Measurements from ENCODE around the gene SGCD.

Gene SGCD

DNA sequence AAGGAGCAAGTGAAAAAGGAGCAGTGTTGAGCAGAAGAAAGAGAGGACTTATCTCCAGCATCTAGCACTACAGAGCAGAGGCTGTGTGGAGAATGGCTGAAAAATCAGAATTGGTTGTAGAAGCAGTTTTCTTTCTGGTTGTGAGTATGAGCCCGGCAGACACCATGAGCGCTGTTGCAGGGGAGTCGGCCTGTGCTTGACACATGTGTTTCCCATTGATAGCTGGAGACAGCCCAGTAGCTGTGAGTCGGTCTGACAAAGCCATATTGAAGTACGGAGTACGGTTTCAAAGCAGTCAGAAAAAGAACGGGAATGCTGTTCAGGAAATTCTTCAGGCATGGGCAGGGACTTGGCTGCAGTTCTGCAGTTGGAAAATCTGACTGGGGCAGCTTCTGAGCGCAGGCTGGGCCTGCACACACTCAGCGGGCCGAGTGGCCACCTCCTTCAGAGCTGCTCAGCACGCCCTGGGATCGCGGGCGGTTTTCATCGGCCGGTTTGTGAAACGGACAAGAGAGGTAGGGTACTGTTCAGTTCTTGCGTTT is at the start of gene SGCD:
SGCD (plus strand) TSS at position 447 of the 542 bp plus-strand sequence.
- no peak for DNase-seq

DNA sequence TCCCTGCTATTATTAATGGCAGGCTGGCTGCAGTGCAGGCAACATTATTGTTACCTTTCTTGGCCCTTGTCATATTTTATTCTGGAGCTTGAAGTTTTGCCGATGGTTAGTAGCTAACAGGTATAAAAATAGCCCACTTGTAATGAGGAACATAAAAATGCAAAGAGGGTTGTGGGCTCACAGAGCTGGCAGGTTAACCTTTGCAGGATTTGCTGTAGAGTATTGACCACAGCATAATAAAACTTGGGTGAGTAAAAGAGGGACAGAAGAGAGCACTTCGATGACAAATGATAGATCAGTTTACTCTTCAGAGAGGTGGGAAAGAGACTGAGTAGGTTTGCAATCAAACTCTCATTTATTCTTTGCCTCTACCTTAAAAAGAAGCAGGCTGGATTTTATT is 49.7 kb upstream of the SGCD start:
- DNase-seq = no peak

DNA sequence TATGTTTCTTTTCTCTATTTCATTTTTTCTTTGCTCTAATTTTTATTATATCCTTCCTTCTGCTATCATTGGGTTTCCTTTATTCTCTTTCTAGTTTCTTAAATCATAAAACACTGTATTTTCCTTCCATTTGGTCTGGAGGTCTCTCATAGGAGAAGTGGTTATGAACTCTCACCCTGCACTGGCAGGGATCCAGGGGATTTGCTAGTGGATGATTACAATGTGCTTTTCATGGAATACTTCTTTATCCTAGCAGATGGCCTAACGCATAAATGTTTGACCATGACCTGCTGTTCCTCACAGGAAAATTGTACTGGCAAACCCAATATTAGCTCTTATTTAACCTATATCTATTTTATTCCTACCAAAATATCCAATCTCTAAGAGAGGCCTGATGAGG is 31.5 kb upstream of the SGCD start:
- no peak for DNase-seq

DNA sequence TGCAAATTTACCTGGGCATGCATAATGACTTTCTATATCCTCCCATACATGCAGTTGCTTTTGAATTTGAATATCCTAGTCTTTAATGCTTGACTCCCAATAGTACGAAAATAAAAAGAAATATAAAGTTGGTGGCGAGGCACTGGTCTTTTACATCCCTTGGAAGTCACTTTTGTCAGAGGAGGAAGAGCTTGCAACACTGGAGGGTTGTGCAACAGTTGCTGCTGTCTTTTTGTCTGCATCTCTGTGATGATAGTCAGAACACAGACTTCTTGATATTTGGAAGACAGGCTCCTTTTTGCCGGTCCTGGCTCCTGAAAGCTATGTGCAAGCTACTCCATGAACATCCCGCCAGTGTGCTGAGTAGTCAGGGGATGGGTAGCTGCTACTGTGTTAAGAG is 16.8 kb upstream of the SGCD start:
- no peak for DNase-seq

DNA sequence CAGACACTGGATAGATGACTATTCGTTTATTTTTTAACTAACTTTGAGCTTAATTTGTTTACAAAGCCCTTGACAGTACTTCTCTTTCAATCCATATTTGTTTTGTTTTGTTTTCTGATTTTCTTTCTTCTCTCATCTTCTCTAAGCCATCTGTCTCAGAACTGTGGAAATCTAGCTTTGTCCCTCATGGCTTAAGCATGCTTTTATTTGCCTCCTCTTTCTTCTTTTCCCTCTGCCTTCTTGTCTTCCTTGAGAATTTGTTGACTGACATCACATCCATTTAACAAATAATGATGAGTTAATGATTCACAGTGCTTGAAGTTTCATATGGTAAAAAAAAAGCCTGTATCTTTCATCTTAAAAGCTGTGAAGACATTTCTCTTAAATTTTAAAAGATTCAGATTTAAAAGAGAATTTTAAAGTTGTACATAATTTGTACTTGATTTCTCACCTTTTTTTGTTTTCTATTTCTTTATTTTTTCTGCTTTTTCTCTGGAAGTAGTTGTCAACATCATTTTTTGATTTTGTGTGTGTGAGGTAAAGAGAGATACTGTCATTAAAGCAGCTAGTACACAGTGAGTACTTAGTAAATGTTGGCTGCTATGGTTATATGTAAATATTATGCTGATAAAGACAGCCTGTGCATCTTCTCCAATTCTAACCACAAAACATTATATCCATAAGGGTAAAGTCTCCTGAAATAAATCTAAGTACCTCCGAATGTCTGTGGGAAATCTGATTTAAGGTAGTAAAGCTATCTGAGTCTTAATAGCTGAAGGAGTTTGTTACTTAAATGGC is 13.9 kb upstream of the SGCD start:
- no peak for DNase-seq

DNA sequence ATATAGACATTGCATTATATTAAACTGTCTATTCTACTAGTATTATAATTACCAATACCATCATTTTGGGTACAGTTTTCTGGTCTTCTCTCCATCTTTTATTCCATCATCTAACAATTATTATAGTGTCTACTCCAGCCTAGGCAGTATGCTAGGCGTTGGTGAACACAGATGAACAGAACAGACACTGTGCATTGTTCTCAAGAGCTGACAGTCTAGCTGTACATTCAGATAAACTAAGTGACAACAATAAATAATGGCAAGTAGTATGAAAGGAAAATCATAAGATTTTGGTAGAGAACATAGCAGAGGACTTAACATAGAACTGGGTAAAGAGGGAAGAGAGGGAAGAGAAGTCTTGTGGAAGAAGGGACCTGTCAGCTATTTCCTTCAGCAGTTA is 12.5 kb upstream of the SGCD start:
- no peak for DNase-seq

DNA sequence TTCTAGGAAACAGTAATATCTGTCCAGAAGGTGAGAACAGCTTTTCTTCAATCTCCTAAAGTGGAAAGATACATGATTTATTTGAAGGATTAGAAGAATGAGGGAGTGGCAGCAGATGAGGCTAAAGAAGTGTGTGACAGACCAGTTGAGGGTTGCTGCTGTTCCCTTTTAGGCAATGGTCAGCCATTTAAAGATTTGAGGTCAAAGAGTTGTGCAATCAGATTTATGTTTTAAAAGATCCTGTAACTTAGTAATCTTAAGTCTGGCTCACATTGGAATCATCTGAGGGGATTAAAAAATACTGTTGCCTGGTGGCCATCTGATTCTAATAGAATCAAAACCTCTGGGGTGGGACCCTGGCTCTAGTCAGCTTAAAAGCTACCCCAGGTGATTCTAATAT is 4.3 kb upstream of the SGCD start:
- DNase-seq = no peak

DNA sequence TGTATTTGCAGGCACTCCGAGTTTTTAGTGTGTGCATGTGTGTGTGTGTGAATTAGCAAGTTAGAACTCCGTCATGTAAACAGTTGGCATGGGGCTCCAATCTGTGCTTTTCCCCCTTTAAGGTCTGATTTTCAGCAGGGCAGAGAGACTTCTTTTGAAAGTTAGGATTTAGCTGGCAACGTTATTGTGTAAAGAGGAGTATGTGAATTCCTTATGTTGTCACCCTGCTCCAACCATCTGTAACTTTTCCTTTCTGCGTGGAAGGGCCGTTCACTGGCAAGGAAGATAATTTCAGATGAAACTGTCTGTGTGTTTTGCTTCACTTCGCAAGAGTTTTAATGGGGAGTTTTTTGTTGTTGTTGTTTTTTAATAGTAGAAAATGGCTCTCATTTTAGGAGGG is 332 bp downstream of the SGCD start:
- no peak for DNase-seq

DNA sequence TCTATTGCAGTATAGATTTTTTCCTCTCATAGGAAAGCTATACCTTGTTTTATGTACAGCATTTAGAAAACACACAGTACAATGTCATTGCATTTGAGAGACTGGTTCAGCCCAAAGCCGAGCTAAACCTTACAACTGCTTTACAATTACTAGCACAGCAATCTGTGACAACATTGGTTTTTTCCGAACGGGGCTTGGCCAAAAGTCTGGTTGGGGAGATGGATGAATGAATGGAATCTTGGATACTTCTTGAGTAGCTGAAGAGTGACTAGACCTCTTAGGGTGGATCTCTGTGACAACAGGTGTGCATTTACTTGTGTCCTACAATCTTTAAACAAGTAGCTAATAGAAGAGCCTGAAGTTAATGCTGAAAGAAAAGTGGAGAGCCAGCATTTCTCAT is 1.2 kb downstream of the SGCD start:
- DNase-seq = no peak

DNA sequence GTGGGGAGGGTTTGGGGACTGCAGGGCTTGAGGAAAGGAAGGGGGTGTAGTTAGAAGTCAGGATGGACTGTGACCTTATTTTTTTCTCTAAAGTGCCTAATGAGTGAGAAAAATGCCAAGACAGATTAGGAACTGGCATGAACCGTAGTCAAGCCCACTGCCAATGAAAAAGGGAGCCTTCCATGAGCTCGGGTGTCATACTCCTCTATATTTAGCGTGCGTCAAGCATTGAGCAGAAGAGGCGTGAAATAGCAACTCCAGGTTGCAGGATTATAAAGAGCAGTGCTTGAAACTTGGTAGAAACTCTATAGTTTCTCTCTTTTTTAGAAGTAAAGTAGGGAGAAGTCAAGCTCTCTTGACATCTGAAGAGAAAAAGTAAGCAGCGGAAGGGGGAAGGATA is 1.8 kb downstream of the SGCD start:
- no peak for DNase-seq

DNA sequence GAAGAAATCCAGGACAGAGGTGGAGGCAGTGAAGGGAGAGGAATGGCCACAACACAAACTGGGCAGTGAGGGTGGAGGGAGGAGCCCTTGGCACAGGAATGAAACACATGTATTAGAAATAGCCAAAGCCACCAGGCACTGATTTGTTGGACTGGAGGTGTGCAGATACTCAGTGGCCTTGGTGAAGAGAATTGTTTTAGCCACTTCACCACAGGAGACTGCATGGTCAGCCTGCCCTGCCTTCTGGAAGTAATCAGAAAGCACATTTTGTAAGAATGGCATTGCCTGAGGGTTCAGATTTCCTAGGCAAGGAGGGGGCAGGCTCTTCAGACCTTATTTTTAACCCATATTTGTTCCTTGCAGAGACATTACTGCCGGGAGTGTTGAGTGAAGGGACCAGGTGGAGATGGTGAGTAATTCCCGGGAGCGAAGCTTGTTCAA is 2.2 kb downstream of the SGCD start:
- DNase-seq = no peak

DNA sequence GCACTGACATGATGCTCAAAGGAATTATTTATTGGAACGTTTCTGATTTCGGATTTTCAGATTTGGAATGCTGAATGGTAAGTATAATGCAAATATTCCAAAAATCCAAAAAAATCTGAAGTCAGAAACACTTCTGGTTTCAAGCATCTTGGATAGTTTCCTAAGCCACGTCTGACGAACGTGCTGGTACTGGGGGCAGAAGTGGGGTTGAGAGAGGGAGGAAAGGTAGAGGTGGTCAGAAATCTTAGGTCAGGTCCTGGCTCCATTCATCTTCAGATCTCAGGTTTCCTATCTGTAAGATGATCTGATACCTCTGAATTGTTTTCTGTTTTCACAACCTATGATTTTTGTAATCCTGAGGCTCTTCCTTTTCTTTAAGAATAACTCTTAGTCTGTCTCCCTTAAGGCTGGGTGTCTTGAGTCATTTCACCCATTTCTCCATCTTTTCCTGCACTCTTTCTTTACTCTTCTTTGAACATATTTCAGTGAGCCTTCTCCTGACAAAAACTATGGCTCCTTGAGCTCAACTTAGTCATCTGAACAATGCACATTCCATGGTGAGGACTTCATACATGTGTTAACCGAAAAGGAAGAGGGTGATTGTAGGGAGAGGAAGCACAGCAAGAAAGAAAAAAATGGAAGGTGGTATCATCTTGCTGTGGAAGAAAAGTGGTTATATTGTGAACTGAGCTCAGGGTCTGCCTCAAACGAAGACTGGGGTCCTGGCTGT is 3.3 kb downstream of the SGCD start:
- DNase-seq = no peak

DNA sequence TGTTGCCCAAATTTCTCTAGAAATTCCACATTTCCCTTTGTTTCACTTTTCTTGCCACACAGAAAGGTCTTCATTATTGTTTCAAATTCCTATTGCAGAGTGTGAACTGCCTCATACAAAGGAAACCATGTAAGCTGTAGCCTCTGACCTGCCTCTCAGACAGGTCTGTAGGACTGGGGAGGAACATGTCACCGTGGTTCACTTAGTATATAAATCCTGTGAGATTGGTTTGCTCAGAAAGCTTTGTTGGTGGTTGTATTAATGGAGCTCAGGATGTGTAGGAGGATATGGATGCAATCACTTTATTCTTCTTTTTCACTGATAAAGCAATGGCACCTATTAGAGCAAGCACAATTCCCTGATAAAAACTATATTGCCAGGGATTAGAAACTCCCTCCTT is 4.2 kb downstream of the SGCD start:
- no peak for DNase-seq

DNA sequence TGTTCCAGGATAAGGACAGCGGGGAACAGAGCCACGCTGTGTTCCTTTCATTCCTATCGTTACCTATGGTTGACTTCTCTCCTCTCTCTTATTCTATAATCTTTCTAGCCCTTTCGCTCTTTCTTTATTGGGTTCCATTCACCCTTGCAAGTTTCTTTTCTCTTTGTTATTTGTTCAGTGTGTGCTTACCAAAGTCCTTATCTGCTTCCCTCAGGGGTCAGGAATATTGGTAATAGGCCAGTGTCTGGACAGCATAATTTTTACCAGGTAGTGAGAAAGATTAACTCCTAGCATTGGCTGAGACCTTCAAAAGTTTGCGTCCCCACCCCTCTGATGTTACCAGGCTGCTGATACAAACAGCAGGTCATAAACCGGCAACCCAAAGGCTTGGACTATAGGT is 4.9 kb downstream of the SGCD start:
- no peak for DNase-seq

DNA sequence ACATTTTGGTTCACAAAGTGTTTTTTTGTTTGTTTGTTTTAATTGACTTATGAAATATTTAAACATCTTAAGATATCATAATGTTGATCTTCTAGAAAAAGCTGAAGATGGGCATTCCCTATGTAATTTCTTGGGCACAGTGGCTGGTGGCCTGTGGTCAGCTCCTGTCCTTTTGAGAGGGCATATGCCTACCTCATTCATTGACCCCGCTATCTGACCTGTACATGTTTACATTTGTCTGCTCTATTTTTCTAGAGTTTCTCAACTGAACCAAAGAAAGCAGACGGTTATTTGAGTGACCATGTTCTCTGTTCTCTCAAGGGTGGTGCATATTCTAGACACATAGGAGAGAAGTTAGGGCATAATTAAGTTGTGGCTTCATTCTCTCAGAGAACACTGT is 5.3 kb downstream of the SGCD start:
- no peak for DNase-seq

DNA sequence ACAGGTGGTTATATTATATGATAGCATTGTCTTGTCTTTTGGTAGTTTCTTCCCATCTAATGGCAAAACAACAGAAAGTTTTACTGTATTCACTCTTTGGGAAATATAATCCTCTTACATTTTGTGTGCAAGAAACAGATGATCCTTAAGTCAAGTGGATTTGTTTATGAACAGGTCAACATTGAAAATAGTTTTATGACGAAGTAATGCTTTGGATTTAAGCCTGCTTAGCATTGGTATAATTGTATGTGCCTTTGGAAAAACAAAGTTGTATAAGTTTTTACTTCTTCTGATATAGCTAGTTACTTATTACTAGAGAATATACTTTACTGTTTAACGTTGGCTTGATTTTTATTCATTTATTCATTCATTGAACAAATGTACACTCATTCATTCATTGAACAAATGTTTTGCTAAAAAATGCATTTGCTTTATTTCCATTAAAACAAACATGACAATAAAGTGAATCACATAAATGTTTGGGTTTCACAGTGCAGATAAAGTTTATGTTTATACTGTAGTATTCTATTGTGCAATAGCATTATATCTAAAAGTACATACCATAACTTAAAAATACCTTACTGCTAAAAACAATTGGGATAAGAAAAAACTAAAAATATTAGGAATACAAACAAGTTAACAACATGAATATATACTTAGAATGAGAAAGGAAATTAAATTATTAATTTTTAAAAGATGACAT is 12.3 kb downstream of the SGCD start:
- DNase-seq = no peak

DNA sequence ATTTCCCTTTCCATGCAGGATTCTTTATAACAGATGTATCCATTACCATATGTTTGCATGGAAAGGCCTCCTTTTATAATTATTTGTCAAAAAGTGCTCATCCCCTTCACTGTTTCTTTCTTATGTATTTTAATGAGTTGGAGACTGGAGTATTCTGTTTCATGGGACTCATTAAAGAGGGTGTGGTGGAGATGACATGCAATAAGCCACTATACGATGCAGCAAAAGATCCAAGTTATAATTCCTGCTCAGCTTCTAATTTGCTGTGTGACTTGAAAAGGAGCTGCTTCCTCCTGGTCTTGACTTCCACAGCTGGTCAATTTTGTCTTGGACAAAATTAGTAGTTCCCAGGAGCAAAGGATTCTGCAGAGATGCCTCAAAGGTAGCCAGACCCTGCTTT is 13.9 kb downstream of the SGCD start:
- DNase-seq = no peak

DNA sequence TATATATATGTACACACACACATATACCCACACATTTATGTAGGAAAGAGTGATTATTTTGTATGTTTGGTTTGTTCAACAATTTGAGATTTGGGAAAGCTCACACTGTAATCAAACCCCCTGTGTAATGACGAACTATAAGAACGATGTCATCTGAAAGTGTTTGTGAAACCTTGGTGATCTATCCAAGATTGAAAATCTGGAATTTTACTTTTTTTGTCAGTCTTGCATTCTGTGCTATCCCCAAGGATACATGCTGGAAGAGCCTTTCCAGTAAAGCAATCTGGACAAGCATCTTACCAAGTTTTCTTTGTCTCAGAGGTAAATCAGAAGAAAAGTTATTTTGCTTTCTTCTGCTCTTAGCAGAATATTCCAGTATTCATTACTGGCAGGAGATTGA is 23.3 kb downstream of the SGCD start:
- DNase-seq = no peak

DNA sequence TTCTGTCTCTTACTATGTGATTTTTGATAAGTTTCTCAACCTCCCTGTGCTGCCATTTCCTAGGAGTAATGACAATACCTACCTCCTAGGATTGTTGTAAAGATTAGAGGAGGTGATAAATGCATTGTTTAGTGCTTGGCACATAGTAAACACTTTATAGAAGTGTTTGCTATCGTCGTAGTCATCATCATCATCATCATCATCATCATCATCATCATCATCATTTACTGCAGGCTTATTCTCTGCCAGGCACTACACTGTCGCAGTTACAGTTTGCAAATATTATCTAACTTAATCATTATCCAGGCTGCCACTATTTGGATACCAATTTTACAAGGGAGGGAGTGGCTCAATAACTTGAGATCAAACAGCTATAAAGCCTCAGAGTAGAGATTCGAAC is 24.5 kb downstream of the SGCD start:
- DNase-seq = no peak

DNA sequence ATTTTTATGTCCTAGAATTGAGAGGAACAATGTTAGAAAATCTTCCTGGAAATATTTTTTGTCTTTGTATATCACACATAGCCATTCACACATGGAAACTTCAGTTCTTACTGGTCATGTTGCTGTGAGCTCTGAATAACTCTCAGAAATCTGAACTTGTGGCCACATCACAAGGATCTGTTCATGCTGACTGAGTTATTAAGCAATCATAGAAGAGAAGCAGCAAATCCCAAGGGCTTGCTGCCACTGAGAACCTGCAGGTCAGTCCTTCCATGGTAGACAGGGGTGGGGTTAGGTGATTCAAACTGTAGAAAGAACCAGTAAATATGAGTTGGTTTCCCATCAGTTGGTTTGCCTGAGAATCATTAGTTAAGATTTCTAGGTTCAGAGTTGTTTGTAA is 27.6 kb downstream of the SGCD start:
- DNase-seq = no peak

DNA sequence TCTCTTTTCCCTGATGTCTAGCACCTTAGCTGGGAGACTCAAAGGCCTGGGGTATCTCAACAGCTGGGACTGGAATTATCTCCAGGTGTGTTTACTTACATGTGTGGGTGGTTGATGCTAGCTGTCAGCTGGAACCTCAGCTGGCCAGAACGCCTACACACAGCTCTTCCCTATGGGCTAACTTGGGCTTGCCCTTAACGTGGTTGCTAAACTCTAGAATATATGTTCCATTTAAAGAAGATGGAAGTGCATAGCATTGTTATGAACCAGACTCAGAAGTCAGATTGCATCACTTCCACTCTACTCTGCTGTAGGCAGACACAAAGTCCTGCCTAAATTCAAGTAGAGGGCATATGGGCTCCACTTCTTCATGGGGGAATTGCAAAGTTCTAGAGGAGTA is 29.3 kb downstream of the SGCD start:
- no peak for DNase-seq

DNA sequence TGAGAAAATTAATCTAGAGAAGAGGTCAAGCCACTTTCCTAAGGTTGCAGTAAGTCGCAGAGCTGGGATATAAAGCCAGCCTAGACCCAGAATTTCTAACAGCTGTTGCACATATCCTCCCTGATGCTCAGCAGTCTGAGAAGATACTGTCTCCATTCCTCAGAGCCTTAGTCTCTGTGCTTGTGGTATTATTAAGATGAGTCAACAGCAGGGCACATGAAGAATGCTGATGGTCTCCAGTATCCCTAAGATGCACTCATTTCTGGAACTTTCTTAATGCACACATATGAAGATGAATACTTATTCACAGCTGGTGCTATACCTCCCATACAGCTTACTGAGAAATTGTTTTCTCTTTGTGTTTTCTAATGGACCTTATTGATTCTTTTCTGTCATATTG is 32.5 kb downstream of the SGCD start:
- no peak for DNase-seq

DNA sequence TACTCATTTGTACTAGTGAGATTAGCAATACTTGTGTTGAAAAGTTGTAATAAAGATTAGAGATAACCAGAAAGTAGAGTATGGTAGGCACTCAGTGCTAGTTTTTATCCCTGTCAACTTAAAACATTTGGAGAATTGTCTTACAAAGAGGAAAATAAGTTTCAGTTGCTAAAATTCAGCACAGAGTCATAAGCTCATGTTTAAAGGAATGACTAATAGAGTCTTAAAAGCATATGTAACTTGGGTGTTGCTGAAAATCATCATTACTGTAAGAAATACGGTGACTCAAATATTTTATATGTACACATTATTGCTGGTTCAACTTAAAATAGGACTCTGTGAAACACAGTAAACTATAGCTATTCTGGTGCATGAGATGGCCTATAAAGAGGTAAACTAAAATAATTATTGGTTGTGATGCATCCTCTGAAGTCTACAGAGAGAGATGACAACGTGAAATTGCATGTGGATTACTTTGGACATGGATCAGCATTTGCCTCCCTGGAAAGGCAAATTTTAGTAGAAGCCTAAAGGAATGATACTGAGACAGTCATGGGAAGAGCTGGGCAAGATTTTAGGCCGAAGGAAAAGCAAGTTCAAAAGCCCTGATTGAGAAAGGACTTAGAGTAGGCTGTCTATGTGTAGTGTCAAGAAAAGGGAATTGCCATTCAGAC is 34.6 kb downstream of the SGCD start:
- no peak for DNase-seq
